HAP-1 (cell line): ENCODE measurements around the gene SIGLEC9.

Source experiments
- DNase-seq, 2 experiments: peaks; one replicate each; pipeline ENCODE4 v3.0.0-alpha.2; 2016 to 2020; ENCODE audit warnings: low spot score in 2 of 2
- H3K27me3 ChIP-seq: fragments of 250-450 bp; sonication (Bioruptor Pico); 2 replicates; pipeline ENCODE4 v1.5.1; 2020; ENCODE audit warnings: low read depth, mild to moderate bottlenecking, moderate library complexity
- H3K36me3 ChIP-seq: fragments of 250-450 bp; sonication (Bioruptor Pico); replicated peaks from 2 replicates; pipeline ENCODE4 v1.5.1; 2020; ENCODE audit warnings: mild to moderate bottlenecking
- H3K4me1 ChIP-seq: fragments of 250-450 bp; sonication (Bioruptor Pico); 2 replicates; pipeline ENCODE4 v1.5.1; 2020; ENCODE audit warnings: mild to moderate bottlenecking
- H3K4me3 ChIP-seq: fragments of 250-450 bp; sonication (Bioruptor Pico); 2 replicates; pipeline ENCODE4 v1.5.1; 2020; ENCODE audit warnings: mild to moderate bottlenecking, moderate library complexity
- H3K9me3 ChIP-seq: fragments of 250-450 bp; sonication (Bioruptor Pico); 2 replicates; pipeline ENCODE4 v1.5.1; 2020; ENCODE audit warnings: mild to moderate bottlenecking, moderate library complexity
- in situ Hi-C: fragments of 300-500 bp; cut with MboI; formaldehyde crosslinking; loops from 3 replicates; pipeline ENCODE4 v1.14.3; 2020; ENCODE audit warnings: low sequenced_read_pairs, inconsistent platforms, mixed read lengths

The SIGLEC9 gene

DNA sequence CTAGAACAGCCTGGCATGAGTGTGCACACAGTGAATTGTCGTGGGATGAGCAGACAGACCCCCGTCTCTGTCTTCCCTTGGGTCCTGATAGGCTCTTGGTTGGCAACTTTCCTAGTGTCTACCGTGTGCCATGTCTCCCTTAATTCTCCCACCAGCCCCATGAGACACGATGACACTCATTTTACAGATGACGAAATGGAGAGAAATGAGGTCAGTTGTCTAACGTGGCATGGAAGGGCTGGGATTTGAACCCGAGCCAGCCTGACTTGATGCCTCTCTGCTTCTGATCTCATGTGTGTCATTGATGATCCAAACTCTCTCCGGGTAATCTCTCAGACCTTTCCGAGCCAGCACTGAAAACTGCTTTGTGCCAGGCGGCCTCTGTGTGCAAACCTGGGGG is 33.6 kb upstream of the SIGLEC9 start:
- no peaks in the 10 kb centered on the region for H3K9me3 ChIP-seq
- no peak for DNase-seq
- no peaks in the 10 kb centered on the region for H3K27me3 ChIP-seq
- H3K4me1 ChIP-seq = no peaks in the 10 kb centered on the region
- in situ Hi-C loops = loop anchor here (5.0 to 10.0 kb wide), 2 partner anchors 69 to 166 kb away; no protein-coding TSS in a partner anchor
- H3K4me3 ChIP-seq = no peak overlapping the region
- no peaks in the 10 kb centered on the region for H3K36me3 ChIP-seq

DNA sequence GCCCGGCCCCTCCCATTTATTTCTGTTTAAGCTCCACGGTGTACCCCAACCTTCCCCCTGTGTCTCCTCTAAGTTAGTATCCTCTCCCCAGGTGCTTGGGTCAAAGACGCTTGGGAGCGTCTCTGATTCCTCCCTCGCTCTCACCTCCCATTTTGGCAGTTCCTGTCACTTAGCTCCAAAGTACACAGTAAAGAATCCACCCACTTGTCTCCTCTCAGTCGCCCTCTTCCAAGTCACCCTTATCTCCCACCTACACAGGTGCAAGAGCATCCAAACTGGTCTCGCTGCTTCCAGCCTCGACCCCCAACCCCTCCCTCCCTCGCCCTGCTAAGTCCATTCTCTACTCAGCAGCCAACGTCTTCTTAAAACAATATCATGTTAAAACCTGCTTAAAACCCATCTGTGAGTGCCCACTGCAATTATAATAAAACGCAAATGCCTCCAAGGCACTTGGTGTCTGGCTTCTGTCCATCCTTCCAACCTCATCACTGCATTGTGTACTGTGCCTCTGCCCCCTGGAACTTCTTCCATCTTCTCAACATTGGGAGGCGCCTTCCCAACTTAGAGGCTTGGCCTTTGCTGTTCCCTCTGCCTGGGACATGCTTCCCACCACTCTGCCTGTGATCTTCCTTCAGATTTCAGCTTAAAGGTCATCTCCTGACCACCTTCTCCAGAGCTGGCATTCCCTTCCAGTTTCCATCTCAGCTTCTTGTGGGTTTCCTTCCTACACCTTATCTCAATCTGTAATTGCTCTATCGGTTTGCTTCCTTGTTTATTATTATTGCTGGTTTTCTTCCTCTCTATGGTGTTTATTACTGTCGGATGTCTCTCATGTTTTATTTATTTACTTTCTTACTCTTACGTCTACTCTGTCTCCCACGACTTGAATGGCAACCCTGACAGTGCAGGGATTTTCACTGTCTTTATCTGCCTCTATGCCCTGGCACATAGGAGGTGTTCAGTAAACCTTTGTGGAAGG is 32.5 kb upstream of the SIGLEC9 start:
- Histone ChIP-seq H3K27me3 (no peaks in the 10 kb centered on the region), H3K4me3 (no peak overlapping the region), H3K36me3 (no peaks in the 10 kb centered on the region), H3K4me1 (no peaks in the 10 kb centered on the region), H3K9me3 (no peaks in the 10 kb centered on the region)
- in situ Hi-C loops = loop anchor here (5.0 to 10.0 kb wide), 2 partner anchors 70 to 167 kb away; no protein-coding TSS in a partner anchor
- DNase-seq = no peak

DNA sequence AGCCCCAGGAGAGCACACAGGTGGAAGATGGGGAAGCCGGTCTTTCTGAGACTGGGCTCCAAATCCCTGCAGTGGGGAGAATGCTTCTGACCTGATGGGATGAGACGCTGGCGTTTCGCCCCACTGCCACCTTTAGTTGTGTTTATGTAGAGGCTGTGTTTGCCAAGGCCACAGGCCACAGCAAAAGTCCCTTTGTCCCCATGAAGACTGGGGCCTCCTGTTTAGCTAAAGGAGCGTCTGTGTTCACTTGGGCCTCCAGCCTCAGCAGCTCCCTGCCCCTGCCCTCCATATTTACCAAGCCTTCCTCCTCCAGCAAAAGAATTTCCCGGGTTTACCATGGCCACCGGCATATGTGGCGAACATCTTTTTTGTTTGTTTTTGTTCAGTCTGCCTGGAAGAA is 31.6 kb upstream of the SIGLEC9 start:
- Histone ChIP-seq H3K9me3 (no peaks in the 10 kb centered on the region), H3K27me3 (no peaks in the 10 kb centered on the region), H3K36me3 (no peaks in the 10 kb centered on the region), H3K4me1 (no peaks in the 10 kb centered on the region), H3K4me3 (no peak overlapping the region)
- in situ Hi-C loops = loop anchor here (5.0 to 10.0 kb wide), 2 partner anchors 71 to 168 kb away; no protein-coding TSS in a partner anchor
- DNase-seq = no peak

DNA sequence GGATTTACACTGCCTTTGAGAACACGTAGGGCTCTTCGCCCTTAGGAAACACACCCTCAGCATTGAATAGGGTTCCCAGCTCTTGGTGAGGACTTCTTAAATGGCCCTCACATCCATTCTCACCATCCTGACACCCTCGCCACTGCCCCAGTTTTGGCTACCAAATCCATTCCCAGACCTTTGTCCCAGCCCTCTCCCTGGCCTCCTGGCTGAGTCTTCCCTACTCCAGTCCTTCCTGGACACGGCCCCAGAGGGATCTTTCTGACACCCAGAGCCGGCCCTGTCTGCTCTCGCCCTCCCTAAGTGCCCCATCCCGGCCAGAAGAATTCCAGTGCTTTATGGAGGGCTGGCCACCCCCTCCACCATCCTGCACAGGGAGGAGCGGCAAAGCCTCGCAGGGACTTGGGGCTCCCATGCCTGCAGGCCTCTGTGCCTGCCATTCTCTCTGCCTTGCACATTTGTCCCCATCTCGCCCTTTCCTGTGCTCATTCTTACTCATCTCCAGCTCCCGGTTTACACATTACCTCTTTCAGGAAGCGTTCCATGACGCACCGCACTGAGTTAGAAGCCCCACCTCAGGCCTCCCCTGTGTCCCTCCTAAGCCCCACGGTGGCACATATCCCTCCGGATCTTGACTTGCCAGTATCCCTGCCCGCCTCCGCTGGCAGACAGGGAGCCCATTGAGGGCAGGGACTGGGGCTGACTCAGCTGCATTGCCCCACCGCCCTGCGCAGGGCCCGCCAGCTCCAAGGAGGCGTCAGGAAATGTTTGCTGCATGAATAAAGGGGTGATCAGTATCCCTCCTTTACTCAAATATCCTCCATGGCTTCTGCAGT is 31.0 kb upstream of the SIGLEC9 start:
- Histone ChIP-seq H3K4me3 (no peak overlapping the region), H3K9me3 (no peaks in the 10 kb centered on the region), H3K27me3 (no peaks in the 10 kb centered on the region), H3K4me1 (no peaks in the 10 kb centered on the region), H3K36me3 (no peaks in the 10 kb centered on the region)
- no peak for DNase-seq
- in situ Hi-C loops = loop anchor here (5.0 to 10.0 kb wide), 2 partner anchors 71 to 169 kb away; no protein-coding TSS in a partner anchor

DNA sequence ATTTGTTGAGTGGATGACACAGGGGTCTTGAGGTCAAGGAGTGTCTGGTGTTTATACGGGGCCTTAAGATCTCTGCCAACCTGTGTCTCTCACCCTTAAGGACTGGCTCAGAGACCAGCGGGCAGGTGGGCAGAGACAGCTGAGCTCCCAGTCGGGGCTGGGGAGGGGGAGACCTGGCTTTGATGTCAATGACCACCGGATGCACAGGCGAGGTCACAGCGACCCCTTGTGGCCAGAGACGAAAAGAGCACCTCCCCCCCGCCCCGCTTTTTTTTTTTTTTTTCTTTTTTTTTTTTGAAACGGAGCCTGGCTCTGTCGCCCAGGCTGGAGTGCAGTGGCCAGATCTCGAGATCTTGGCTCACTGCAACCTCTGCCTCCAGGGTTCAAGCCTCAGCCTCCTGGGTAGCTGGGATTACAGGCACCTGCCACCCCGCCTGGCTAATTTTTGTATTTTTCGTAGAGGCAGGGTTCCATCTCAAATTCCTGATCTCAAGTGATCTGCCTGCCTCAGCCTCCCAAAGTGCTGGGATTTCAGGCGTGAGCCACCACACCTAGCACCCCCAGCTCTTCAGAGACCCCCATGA is 29.9 kb upstream of the SIGLEC9 start:
- Histone ChIP-seq H3K36me3 (no peaks in the 10 kb centered on the region; the same call in 1 of the 2 replicates), H3K4me3 (no peak overlapping the region), H3K27me3 (no peaks in the 10 kb centered on the region), H3K4me1 (no peaks in the 10 kb centered on the region), H3K9me3 (no peaks in the 10 kb centered on the region)
- in situ Hi-C loops = loop anchor here (5.0 to 10.0 kb wide), 2 partner anchors 72 to 170 kb away; no protein-coding TSS in a partner anchor
- peak in 1 of 2 experiments; percentile 72 for DNase-seq

DNA sequence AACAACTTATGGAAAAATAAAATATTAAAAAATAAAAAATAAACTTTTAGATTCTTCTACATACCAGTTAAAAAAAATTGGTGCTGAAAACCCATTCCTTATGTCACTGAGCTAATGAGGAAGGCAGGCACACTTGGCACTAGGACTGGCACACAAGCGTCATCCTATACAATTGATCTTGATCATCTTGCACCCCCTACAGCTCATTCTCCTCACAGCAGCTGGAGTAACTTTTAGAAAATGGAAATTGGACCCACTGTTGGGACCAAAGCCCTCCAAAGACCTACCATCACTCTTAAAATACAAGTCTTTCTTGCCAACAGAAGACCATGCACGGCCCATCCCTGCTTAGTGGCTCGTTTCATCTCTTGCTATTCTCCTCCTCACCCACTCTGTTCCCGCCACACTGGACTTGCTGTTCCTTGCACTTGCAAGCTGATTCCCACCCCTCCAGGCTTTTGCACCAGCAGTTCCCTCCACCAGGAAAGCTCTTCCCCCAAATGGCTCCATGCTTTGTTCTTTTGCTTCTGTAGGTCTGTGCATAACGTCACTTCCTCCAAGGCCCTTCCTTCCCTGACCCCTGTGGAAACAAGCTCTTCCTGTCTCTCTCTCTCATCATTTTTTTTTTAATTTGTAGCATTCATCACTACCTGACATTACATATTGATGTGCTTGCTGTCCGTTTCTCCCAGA is 28.1 kb upstream of the SIGLEC9 start:
- no peaks in the 10 kb centered on the region for H3K4me1 ChIP-seq
- in situ Hi-C loops = loop anchor here (10.0 kb wide), 1 partner anchor 172 kb away; no protein-coding TSS in a partner anchor

DNA sequence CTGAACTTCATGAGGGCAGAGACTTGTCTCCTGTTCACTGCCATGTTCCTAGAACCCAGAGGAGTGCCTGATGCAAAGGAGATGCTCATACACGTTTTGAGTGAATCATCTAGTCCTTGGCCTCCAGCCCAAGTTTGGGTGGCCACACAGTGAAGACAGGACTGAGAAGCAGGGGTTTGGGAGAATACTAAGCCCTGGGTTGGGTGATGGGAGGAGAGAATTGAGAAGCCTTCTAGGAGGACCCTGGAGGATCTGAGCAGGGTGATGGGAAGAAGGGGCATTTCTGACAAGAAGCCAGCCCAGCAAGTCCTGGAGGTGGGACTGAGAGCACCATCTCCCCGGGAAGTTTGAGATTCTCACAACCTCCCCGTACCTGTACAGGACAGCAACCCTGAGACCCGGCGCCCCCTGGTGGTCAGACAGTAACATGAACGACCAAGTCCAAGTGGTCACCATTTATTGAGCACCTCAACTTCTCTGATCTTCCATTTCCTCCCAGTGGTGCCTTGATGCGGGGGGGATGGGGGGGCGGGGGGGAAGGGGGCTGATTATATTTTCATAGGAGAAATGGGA is 27.5 kb upstream of the SIGLEC9 start:
- Histone ChIP-seq H3K9me3 (no peaks in the 10 kb centered on the region), H3K27me3 (no peaks in the 10 kb centered on the region), H3K4me1 (no peaks in the 10 kb centered on the region), H3K4me3 (no peak overlapping the region), H3K36me3 (peaks cover 8% of the 10 kb centered on the region; the same call in 1 of the 2 replicates)
- DNase-seq = peak; percentile 48 to 85
- in situ Hi-C loops = loop anchor here (10.0 kb wide), 1 partner anchor 172 kb away; no protein-coding TSS in a partner anchor

More for the DNA sequence above, 28.1 kb upstream of the SIGLEC9 start:
- Histone ChIP-seq H3K36me3 (peaks cover 1% of the 10 kb centered on the region; the same call in 1 of the 2 replicates), H3K27me3 (no peaks in the 10 kb centered on the region), H3K4me3 (no peak overlapping the region), H3K9me3 (no peaks in the 10 kb centered on the region)
- DNase-seq = no peak

DNA sequence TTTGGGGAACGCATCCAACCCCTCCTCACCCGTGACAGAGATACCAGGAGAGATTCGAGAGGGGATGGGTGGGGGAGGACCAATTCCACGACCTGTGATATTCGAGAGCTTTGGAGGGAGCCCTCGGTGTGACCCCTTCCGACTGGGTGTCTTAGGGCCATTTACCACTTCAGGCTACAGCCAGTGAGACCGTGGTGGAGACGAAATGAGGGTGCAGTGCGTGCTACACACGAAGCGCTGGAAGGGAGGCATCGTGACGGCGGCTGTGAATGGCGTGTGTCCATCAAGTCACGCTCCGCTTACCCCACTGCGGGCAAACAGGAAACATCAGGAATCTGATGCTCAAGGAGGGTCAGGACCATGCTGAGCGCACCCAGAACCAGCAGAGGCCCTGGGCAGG is 26.9 kb upstream of the SIGLEC9 start:
- Histone ChIP-seq H3K4me3 (no peak overlapping the region), H3K36me3 (peaks cover 13% of the 10 kb centered on the region), H3K27me3 (no peaks in the 10 kb centered on the region), H3K9me3 (no peaks in the 10 kb centered on the region), H3K4me1 (no peaks in the 10 kb centered on the region)
- DNase-seq = no peak
- in situ Hi-C loops = loop anchor here (10.0 kb wide), 1 partner anchor 173 kb away; no protein-coding TSS in a partner anchor

DNA sequence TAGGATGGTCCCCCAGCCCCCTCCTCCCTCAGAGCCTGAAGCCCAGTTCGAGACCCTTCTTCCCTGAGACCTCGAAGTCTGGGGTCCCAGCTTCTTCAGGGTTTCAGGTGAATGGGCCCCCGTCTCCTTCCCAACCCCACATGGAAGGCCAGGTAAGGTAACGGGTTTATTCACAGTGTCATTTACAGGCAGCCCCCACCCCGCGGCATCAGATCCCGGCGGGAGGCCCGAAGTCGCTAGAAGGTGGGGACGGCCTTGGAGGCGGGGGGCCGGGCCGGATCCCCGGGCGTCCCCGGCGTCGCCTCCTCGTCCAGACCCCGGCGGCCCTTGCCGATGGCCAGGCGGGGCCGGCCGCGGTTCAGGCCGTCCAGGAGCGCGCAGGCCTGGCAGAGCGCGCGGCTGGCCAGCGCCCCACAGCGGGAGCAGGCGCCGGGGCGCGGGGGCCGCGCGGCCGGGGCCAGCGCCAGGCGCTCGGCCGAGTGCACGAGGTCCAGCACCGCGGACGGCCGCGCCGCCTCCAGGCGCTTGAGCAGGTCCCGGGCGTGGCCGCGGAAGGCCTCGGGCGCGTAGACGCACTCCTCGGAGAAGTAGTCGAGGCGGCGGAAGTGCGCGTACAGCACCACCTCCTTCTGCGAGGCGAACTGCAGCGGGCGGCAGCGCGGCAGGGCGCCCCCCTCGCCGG is 26.2 kb upstream of the SIGLEC9 start:
- H3K27me3 ChIP-seq = no peaks in the 10 kb centered on the region
- H3K9me3 ChIP-seq = no peaks in the 10 kb centered on the region
- H3K36me3 ChIP-seq = peaks cover 17% of the 10 kb centered on the region
- H3K4me1 ChIP-seq = no peaks in the 10 kb centered on the region
- H3K4me3 ChIP-seq = no peak overlapping the region
- no peak for DNase-seq
- in situ Hi-C loops = loop anchor here (10.0 kb wide), 1 partner anchor 174 kb away; no protein-coding TSS in a partner anchor

DNA sequence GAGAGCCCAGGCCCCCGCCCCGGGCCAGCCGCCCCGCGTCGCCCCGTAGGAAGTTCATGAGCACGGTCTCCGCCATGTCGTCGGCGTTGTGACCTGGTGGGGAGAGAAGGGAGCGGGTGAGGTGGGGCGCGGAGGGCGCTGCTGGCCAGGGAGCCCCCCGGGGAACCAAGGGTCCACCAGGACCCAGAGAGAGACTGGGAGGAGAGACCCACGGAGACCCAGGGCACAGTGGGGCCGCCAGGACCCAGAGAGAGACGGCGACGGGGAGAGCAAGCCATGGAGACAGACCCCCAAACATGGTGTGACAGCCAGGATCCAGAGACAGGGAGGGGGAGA is 25.7 kb upstream of the SIGLEC9 start:
- in situ Hi-C loops = loop anchor here (10.0 kb wide), 1 partner anchor 174 kb away; no protein-coding TSS in a partner anchor
- no peak overlapping the region for H3K4me3 ChIP-seq
- H3K4me1 ChIP-seq = no peaks in the 10 kb centered on the region
- H3K36me3 ChIP-seq = peaks cover 19% of the 10 kb centered on the region
- no peak for DNase-seq
- no peaks in the 10 kb centered on the region for H3K9me3 ChIP-seq
- no peaks in the 10 kb centered on the region for H3K27me3 ChIP-seq

DNA sequence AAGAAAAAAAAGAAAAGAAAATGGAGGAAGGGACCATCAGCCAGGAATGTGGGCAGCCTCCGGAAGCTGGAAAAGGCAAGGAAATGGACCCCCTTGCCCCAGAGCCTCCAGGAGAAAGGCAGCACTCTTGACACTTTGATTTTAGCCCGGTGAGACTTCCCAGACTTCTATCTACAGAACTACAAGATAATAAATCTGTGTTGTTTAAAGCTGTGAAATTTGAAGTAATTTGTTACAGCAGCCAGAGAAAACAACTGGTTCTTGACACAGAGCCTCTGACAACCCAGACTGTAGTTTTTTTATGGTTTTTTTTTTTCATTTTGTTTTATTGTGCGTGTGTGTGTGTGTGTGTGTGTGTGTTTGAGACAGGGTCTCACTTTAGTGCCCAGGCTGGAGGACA is 24.1 kb upstream of the SIGLEC9 start:
- in situ Hi-C loops = no loop called here

More for the DNA sequence above, 24.1 kb upstream of the SIGLEC9 start:
- Histone ChIP-seq H3K4me3 (no peak overlapping the region), H3K4me1 (no peaks in the 10 kb centered on the region), H3K9me3 (no peaks in the 10 kb centered on the region), H3K36me3 (peaks cover 19% of the 10 kb centered on the region), H3K27me3 (no peaks in the 10 kb centered on the region)
- no peak for DNase-seq
